CD4-positive, alpha-beta T cell treated with Interleukin-15 for 4 hours (primary cell): Measurements from ENCODE around the gene DDI2.
A peak's percentile ranks its signal among the peaks of the same experiment; 100 is the strongest.
"Not testable (repeated sequence)": the region's sequence is repeated elsewhere in the genome, so short reads cannot be mapped to it uniquely, and the experiment has no call there.

Experiments
- DNase-seq: peaks from one replicate; pipeline ENCODE4 v3.0.0-alpha.2; 2020; ENCODE audit warnings: low spot score

DDI2 gene

DNA sequence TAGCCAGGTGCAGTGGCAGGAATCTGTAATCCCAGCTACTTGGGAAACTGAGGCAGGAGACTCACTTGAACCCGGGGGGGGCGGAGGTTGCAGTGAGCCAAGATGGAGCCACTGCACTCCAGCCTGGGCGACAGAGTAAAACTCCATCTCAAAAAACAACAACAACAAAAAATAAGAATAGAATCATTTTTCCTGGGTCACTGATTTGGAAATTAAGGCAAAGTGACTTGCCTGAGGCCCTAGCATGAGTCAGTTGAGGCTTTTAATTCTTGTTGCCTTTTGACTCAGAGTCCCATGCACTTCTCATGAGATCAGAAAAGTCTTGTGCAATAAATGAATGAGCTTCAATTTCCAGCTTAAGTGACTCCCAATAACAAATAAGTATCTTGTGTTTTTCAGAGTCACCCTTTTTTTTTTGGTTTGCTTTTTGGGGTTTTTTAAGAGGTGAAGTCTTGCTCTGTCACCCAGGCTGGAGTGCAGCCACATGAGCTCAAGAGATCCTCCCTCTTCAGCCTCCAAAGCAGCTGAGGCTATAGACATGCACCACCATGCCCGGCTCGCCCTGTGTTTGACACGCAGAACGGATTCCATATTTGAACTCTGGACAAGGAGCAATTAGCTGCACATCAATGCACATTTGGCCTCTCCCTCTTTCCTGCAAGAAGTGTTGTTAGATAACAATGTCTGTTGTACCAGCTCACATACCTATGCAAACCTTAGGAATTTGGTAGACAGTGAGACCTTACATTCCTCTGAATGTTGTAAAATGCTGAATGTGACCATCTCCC lies 63.5 kb downstream of the DDI2 start:
- DNase-seq, result no peak

DNA sequence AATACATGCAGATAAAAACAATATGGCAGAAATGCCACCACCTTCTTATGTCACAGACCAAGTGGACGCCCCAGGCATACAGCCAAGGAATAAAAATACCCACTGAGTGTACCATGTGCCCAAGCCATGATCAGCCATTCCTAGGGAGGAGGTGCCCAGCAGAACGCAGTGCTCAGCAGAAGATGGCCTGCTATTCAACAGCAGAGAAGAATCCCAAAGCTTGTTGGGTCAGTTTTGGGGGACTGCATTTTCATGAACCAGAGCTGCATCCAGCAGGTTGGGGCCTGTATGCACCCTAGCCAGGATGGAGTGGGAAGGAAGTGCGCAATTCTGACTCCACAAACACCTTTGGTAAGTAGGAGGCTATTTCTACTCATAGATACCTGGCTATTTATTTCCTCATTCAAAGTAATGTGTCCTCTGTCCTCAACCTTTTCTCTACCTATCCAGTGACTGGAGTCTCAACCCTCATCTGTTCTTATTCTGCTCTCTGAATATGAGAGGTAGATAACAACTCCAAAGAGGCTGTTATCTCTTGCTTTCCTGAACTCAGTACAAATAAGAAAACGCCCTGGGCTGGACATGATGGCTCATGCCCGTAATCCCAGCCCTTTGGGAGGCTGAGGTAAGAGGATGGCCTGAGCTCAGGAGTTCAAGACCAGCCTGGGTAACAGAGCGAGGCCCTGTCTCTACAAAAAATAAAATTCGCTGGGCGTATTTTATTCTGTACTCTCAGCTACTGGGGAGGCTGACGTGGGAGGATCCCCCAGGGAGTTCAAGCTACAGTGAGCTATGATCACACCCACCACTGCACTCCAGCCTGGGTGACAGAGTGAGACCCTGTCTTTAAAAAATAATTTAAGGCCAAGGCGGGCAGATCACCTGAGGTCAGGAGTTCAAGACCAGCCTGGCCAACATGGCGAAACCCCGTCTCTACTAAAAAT lies 64.4 kb downstream of the DDI2 start:
- DNase-seq, result no peak

DNA sequence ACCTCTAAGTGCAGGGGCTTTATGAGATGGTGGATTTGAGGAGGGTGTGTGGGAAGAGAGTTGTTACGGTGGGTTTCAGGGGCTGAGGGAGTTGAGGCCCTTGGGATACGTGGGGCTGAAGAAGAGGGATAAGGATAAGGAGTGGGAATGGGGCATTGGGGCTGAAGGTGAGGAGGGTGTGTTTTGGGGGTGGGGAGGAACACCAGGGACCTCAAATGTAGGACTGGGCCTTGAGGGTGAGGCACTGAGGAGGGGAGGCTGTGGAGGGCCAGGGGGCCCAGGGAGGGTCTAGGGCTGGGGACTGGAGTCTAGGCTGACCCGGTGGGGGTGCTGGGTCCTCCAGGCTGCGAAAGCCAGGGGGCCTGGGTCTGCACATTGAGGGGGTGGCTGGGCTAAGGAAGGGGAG lies 65.7 kb downstream of the DDI2 start:
- DNase-seq, result no peak

DNA sequence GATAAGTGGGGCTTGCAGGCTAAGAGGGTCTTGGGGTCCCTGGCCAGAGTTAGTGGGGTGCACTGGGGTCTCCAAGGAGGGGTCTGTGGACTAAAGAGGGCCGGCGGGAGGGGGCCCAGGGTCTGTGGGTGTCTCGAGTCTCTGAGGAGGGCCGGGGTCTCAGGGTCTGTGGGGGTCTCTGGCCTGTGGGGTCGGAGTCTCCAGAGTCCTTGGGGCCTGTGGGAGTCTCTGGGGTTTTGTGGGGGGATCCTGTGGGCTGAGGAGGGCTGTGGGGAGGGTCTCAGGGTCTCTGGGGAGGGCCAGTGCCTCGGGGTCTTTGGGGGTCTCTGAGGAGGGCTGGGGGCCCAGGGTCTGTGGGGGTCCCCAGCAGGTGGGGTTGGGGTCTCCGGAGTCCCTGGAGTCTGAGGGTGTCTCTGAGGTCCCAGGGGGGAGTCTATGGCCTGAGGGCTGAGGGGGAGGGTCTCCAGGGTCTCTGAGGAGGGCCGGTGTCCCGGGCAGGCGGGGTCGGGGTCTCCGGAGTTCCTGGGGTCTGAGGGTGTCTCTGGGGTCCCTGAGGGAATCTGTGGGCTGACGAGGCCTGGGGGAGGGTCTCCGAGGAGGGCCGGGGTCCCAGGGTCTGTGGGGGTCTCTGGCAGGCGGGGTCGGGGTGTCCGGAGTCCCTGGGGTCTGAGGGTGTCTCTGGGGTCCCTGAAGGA lies 66.2 kb downstream of the DDI2 start:
- no peak for DNase-seq

DNA sequence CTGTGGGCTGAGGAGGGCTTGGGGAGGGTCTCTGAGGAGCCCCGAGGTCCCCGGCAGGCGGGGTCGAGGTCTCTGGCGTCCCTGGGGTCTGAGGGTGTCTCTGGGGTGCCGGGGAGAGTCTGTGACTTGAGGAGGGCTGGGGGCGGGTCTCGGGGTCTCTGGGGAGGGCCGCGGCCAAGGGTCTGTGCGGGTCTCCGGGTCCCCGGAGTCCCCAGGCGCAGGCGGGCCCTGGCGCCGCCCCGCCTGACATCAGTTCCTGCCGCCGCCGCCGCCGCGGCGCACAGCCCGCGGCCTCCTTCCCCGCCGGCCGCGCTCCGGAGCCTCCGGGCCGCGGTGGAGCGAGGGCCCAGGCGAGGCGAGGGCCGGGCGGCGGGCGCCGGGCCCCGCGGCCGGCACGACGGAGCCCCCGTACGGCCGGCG lies 66.8 kb downstream of the DDI2 start, which contains the start of gene PLEKHM2:
TSS of gene PLEKHM2 (plus strand) at position 279 of the 420 bp plus-strand sequence. CDS start 239 bp downstream, outside the sequence.
- DNase-seq, result peak; percentile 41

DNA sequence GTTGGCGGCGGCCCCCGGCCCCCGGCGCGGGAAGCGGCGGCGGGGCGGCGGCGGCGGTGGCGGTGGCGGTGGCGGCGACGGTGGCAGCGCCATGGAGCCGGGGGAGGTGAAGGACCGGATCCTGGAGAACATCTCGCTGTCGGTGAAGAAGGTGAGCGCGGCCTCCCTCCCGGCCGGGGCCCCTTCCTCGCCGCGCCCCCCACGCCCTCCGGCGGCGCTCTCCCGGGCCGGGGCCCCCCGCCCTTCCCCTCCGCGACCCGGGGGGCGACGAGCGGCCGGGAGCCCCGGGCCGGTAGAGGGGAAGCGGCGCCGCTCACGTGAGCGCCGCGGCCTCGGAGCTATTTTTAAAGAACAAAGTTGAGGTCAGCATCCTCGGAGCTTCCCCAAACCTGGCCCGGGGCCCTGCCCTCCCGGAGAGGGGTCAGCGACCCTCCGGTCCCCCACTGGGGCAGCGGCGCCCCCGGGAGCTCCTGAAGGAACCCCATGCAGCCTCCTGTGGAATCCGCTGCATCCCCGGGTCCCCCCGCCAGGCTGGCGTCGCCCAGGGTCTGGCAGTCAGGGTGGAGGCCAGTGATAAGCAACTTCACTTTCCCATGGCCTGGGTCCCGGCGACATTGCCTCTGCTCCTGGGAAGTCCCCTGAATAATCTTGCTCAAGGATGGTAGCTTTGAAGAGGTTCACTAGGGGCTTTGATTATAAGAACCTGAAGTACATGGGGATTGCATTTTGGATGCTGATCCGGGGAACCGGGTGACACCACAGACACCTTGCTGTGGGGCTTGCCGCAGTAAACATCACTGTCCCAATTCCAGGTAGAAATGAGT lies 67.4 kb downstream of the DDI2 start:
- peak; percentile 54 for DNase-seq

DNA sequence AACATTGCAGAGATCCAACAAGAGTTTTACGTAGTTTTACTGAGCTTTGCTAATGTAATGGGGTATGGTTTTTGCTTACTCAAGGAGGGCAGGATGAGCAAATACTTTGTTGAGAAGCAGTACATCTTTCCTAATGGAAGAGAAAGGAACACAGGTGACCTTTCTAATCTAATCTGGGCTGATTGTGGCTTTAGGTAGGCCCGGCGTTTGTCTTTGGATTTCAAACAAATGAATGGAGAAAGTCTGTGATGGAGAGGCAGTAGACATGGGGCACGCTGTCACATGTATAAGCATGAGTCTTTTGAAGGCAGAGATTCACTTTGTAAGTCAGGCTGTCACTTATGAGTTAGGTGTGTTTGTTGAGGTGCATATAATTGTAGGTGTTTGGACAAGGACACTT lies 68.6 kb downstream of the DDI2 start:
- no peak for DNase-seq

DNA sequence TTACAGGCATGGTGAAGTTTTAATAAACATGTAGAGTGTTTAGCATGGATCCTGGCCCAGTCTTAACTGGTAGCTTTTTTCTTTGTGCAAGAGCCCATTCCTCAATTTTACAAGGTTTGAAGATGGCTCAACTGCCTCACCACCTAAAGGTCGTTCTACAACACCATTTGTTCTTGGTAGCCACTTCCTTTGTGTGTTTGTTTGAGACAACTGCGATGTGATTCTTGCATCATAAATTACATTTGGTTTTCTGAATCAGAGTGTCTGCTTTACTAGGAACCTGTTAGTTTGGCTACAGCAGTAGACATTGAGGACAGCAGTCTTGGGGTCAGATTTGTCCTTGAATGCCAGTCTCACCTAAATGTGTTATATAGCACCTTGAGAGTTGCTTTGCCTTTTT lies 70.2 kb downstream of the DDI2 start:
- DNase-seq, result no peak

DNA sequence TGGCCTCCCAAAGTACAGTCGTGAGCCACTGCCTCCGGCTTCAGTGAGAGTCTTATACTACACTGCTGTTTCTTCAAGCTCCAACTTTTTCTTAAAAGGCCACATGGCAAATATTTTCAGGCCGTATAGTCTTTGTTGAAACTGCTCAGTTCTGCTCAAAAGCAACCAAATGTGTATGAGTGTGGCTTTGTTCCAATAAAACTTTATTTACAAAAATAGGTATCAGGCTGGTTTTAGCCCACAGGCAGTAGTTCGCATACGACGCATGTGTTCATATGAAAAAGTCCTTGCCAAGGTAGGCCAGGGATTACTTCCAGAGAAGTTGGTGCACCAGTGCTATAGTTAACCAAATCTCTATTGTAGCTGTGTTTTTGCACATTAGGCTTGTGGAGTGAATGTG lies 73.1 kb downstream of the DDI2 start:
- no peak for DNase-seq

DNA sequence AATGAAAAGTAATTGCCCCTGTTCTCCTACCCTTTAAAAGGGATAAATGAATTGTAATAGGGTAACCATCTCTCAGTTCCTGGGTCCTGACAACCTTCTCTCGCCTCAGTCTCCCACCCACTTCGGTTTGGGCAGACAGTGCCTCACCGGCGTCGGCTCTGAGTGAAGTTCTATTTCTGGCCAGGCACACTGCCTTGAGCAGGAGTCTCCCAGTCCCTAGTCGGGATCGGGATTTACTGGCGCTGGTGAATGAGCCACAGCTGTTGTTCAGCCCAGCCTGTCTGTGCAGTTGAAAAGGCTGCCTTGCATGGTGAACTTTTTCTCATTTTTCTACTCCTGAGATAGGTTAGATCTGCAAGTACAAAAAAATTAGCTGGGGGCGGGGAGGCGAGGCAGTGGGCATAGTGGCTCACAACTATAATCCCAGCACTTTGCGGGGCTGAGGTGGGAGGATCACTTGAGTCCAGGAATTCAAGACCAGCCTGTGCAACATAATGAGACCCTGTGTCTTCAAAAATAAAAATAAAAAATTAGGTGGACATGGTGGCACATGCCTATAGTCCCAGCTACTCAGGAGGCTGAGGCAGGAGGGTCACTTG lies 74.3 kb downstream of the DDI2 start:
- no peak for DNase-seq

DNA sequence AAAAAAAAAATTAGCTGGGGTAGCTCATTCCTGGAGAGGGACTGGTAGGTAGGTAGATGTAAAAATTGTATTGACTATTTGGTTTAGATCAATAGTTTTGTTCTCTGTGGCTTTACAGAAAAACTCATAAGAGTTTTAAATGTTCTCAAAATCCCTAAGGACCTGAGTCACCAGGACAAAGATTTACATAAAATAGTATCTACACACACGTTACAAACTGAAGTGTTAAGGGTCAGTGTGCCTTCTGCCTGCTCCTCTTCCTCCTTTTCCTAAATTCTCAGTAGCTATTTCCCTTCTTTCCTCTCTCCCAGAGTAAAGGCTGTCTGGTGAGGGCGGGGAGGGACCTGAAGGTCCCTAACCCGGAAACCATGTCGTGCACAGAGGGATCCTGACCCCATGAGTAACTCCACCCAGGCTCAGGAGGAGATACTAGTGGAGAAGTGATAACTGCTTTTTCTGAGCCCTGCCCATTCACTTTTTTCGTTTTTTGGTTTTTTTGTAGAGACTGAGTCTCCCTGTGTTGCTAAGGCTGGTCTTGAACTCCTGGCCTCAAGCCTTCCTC lies 74.9 kb downstream of the DDI2 start:
- DNase-seq, result no peak

DNA sequence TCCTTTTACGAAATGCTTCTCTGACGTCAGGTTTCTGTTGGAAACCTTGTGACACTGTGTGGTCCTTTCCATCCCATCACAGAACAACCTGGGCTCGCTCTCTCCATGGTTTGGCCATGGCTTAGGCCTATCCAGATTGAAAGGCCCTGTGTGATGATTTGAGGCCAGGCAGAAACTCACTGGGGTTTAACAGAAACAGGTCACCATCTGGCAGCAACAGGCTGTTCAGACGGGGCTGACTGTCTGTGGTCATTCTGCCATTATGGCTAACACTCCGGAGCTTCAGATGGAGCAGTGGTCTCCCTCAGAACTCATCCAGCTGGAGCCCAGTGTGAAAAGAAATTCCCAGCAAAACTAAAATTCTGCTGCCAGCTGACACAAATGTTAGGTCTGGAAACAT lies 76.1 kb downstream of the DDI2 start:
- no peak for DNase-seq

DNA sequence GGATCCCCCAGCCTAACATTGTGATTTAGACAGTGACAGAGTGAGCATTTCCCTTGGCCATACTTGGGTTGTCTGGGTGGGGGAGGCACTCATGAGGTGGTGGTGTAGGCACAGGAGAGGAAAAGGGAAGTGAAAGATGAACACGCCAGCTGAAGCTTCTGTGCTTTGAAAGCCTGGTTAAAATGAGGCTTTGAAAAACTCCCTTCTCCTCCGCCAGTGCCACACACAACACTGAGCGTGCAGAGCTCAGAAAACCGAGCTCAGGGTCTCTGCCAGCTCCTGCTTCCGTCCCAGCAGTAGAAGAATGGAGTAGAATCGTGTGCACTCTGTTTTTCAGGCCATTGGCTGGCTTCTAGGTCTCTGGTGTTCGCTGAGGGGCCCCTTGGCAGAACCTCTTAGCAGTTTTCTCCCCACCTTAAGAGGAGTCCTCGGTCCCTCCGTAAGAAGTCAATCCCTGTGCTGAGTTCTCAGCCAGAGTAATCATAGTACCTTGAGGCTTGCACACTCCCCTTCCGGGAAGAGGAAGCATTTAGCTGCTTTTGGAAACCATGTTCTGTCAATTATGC lies 79.8 kb downstream of the DDI2 start:
- DNase-seq, result peak; percentile 20

DNA sequence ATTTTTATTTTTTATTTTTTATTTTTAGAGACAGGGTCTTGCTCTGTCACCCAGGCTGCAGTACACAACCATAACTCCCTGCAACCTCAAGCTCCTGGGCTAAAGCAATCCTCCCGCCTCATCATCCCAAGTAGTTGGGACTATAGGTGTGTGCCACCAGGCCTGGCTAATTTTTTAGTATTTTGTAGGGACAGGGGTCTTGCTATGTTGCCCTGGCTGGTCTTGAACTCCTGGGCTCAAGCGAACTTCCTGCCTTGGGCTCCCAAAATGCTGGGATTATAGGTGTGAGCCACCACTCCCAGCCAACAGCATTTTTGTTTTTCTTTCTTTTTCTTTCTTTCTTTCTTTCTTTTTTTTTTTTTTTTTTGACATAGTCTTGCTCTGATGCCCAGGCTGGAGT lies 80.9 kb downstream of the DDI2 start:
- no peak for DNase-seq

DNA sequence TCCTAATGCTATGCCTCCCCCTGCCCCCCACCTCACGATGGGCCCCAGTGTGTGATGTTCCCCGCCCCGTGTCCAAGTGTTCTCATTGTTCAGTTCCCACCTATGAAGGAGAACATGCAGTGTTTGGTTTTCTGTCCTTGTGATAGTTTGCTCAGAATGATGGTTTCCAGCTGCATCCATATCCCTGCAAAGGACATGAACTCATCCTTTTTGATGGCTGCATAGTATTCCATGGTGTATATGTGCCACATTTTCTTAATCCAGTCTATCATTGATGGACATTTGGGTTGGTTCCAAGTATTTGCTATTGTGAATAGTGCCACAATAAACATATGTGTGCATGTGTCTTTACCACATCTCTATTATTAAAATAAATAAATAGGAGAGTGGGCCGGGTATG lies 82.1 kb downstream of the DDI2 start:
- not testable (repeated sequence) for DNase-seq

DNA sequence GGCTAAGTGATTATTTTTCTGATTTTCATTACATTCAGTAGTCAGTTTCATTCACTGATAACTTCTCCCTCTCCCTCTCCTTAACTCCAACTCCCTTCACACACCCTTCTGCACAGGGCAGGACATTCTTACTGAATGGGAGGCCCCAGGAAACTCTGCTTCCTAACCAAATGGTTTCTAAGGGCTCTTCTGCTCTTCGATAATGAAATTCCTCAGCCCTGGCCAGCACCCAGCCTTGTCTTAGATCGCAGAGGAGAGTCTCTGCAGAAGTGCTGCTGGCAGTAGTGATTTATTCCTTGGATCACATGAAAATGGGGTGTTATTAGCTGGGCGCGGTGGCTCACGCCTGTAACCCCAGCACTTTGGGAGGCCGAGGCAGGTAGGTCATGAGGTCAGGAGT lies 83.2 kb downstream of the DDI2 start:
- DNase-seq, result no peak

DNA sequence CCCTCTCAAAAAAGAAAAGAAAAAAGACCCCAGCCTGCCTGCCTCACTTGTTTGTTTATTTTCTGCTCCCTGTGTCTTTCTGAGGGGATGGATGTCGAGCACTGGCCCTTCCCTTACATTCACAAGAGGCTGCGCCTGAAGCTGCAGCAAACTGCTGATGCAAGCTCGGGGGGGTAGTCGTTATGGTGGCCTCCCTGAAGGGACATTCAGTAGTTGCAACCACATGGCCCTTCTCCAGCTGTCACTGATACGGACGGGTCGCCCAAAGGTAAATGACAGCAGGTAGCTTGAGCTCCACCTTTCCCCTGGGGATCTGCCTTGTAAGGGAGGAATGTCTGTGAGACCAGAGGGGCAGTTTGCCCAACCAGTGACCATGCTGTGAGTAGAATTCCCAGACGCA lies 84.5 kb downstream of the DDI2 start:
- no peak for DNase-seq

DNA sequence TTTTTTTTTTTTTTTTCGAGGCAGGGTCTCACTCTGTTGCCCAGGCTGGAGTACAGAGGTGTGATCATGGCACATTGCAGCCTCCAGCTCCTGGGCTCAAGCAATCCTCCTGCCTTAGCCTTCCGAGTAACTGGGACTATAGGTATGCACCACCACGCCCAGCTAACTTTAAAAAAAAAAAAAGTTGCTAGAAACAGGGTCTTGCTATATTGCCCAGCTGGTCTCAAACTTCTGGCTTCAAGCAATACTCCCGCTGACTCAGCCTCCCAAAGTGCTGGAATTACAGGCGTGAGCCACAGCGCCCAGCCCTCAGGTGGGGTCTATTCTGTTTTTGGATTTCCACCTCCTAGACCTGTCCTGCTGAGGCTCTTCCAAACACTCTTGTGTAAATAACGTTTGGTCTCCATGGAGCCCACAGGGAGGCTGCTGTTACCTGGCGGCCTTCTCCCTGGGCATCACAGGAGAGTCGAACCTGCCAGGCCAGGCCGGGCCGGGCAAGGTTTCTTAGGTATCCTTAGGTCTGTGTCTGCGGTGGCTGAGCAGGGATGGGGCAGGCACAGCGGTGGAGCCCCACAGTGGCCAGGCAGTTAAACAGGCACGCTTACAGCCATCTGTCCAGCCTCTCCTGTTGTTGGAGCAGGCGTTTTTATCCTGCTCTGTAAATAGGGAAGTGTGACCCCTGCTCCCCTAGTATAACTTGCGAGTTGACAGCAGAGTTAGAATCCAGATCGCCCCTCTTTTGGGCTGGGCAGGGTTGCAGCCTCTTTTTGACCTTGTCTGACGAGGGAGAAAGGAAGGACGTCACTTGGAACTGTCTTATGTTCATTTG lies 85.7 kb downstream of the DDI2 start:
- DNase-seq, result no peak

DNA sequence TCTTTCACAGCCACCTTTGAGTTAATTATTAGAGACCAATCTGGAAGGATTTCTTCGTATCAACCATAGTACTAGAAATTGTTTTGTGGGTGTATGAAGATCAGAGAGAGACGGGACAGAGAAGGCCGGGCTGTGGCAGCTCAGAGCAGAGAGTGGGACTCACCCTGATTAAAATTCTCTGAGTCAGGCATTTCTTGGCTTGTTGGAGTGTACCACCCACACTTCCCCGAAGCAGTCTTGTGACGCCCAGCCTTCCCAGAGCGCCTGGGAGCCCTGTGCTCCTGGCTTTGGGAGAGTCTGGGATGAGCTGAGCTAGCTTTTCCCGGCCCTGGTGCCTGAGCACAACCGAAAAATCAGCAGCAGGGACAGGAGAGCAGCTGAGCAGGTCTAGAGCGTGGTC lies 86.3 kb downstream of the DDI2 start:
- no peak for DNase-seq
